ELR (cell line): ENCODE results near the gene SULT4A1.
"Not testable (repeated sequence)": the region's sequence is repeated elsewhere in the genome, so short reads cannot be mapped to it uniquely, and the experiment has no call there.

ENCODE experiments used
- DNase-seq: peaks from one replicate; pipeline ENCODE4 v3.0.0-alpha.2; 2015; ENCODE audit warnings: low read depth

The SULT4A1 gene

GRCh38 chr22:43886231-43886630 lies 23.9 kb upstream of the SULT4A1 start:
- DNase-seq: no peak

GRCh38 chr22:43885786-43886185 lies 23.5 kb upstream of the SULT4A1 start:
- no peak for DNase-seq

- DNase-seq: no peak
Measured at GRCh38 chr22:43885319-43885671, 23.0 kb upstream of the SULT4A1 start.

- DNase-seq: peak; percentile 70
Measured at GRCh38 chr22:43884600-43885318, 22.4 kb upstream of the SULT4A1 start.

GRCh38 chr22:43883719-43884415 lies 21.6 kb upstream of the SULT4A1 start:
- no peak for DNase-seq

GRCh38 chr22:43883012-43883661 lies 20.8 kb upstream of the SULT4A1 start:
- DNase-seq: peak; percentile 92

- no peak for DNase-seq
Measured at GRCh38 chr22:43882122-43882767, 19.9 kb upstream of the SULT4A1 start.

- DNase-seq: no peak
Measured at GRCh38 chr22:43881091-43882061, 19.1 kb upstream of the SULT4A1 start.

- DNase-seq: no peak
Measured at GRCh38 chr22:43880541-43880991, 18.3 kb upstream of the SULT4A1 start.

- DNase-seq: no peak
Measured at GRCh38 chr22:43879901-43880540, 17.7 kb upstream of the SULT4A1 start.

- DNase-seq: no peak
Measured at GRCh38 chr22:43878831-43879550, 16.7 kb upstream of the SULT4A1 start.

- no peak for DNase-seq
Measured at GRCh38 chr22:43878079-43878795, 15.9 kb upstream of the SULT4A1 start.

- no peak for DNase-seq
Measured at GRCh38 chr22:43876866-43877509, 14.7 kb upstream of the SULT4A1 start.

GRCh38 chr22:43869799-43870198 lies 7.5 kb upstream of the SULT4A1 start:
- no peak for DNase-seq

GRCh38 chr22:43869001-43869400 lies 6.7 kb upstream of the SULT4A1 start:
- DNase-seq: not testable (repeated sequence)

GRCh38 chr22:43867839-43868635 lies 5.7 kb upstream of the SULT4A1 start:
- DNase-seq: peak; percentile 61

GRCh38 chr22:43862882-43863202 lies 529 bp upstream of the SULT4A1 start:
- no peak for DNase-seq

- no peak for DNase-seq
Measured at GRCh38 chr22:43861529-43861928, 784 bp downstream of the SULT4A1 start.
